Measurements from ENCODE around the gene SGPP2.

GRCh38 chr2:222526480-222527277, 102.3 kb downstream of the SGPP2 start:
- TF ChIP-seq POLR2A (IDR thresholded peaks at IDR 0.05) (no peak), CTCF (IDR thresholded peaks at IDR 0.05) (no peak)
